GM18526 (cell line): ENCODE measurements around the gene SSC5D.

Experiments used
- POLR2A ChIP-seq: IDR thresholded peaks from 3 replicates; pipeline ENCODE4 v1.6.1; 2011; ENCODE audit not compliant: insufficient read length; ENCODE audit errors: extremely low read depth

SSC5D gene

DNA sequence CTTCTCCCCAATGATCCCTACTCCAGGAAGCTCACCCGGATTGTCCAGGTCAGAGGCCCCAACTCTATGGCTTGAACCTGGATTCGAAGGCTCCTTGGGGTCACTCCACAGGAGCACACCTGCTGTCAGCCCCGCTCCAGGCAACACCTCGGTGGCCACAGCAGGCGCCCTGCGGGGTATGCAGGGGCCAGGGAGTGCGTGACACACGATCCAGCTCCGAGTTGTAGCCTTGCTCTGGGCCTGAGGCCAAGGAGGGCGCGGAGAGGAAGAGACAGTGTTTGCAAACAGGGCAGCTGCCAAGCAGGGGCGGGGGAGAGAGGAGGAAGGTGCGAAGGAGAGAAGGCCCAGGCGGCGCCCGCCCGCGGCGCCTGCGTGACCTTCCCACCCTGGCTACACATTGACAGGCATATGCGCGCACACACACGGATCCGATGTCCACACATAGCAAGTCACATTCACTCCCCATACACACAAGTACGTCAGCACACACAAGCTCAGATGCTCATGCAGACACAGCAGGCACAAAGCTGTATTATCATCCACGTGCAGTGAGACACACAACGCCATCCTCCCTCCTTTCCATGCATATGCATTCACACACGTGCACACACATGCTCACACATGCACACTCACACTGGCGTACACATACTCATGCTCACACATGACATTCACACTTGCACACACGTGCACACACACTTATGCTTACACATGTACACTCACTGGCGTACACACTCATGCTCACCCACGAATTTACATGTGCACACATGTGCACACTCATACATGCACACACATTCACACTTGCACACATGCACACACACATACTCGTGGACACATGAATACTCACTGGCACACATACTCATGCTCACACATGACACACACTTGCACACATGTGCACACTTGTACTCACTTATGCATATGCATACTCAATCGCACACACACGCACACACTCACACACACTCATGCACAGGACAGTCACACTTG lies 38.3 kb downstream of the SSC5D start:
- no peak for TF ChIP-seq POLR2A

DNA sequence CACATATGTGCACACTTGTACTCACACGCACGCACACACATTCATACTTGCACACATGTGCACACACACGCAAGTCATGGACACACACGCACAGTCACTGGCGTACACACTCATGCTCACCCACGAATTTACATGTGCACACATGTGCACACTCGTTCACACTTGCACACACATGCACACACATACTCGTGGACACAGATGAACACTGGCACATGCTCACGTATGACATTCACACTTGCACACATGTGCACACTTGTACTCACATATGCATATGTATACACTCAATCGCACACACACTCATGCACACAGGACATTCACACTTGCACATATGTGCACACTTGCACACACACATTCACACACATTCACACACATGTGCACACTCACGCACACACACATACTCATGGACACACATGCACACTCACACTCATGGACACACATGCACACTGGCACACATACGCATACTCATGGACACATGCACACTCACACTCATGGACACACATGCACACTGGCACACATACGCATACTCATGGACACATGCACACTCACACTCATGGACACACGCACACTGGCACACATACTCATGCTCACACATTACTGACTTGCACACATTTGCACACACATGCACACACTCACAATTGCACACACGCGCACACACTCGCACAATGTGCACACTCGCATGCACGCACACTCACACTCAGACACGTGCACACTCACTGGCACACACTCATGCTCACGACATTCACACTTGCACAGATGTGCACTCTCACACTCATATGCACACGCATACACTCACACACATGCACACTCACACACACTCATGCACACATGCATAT lies 39.2 kb downstream of the SSC5D start:
- no peak for TF ChIP-seq POLR2A

DNA sequence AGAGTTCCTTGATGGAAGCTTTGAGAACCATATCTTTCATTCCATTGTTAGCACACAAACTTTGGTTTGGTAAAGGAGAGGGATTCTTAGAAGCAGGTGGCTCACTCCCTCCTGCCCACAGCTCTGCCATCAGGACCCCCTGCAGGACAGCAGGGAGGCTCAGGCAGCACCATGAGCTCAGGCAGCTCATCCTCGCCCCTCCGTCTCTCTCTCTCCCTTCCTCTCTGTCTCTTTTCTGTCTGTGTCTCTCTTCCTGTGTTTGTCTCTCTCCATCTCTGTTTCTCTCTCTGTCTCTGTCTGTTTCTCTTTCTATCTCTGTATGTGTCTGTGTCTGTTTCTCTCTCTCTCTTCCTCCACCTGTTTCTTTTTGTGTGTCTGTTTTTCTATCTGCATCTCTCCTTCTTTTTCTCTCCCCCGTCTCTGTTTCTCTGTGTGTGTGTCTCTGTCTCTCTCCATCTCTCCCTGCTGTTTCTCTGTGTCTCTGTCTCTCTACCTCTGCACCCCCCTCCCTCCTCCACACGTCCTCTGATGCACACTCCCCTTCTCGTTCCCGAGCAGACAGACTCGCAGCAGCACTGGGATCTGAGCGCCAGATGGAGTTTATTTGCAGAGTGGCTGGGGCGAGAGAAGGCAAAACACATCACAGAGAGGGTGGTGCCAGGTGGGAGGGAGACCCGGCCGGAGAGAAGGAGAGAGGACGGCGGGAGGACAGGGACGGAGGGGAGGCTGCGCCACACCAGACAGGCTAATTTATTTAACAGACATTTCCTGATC lies 40.0 kb downstream of the SSC5D start:
- no peak for TF ChIP-seq POLR2A

DNA sequence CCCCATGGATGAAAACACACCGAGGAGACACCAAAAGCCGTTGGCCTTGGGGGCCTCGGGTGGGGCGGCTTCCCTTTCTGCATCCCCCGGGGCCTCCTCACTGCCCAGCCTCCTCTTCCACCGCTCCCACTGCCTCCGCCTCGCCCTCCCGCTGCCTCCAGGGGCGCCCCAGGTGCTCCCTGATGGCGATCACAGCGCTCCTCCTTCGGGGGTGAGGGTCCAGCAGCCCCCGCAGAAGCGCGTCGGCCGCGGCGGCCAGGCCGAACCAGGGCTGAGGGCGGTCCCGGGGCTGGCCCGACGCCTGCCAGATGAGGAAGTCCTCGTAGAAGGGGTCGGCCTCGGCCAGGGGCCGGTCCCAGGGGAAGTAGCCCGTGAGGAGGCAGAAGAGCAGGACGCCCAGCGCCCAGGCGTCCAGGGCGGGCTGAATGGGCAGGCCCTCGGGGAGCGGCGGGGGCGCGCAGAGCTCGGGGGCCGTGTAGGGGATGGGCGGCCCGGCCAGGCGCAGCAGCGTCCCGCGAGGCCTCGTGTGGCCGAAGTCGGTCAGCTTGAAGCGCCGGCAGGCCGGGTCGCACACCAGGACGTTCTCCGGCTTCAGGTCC lies 41.5 kb downstream of the SSC5D start:
- TF ChIP-seq POLR2A = no peak

DNA sequence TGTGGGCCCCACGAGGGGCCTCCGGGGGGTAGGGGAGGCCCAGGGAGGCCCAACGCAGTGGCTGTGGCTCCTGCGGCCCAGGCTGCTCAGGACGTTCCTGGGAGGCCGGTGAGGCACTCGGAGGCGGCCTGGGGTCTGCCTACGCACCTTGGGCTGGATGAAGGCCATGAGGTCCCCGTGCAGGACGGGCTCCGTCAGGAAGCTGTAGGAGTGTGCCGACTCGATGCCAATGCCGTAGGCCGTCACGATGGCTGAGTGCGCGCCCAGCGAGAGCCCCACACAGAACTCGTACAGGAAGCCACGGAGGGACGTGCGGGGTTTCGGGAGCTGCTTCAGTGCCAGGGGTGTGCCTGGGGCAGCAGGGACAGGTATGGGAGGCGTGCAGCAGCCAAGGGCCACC lies 42.8 kb downstream of the SSC5D start:
- TF ChIP-seq POLR2A = no peak

DNA sequence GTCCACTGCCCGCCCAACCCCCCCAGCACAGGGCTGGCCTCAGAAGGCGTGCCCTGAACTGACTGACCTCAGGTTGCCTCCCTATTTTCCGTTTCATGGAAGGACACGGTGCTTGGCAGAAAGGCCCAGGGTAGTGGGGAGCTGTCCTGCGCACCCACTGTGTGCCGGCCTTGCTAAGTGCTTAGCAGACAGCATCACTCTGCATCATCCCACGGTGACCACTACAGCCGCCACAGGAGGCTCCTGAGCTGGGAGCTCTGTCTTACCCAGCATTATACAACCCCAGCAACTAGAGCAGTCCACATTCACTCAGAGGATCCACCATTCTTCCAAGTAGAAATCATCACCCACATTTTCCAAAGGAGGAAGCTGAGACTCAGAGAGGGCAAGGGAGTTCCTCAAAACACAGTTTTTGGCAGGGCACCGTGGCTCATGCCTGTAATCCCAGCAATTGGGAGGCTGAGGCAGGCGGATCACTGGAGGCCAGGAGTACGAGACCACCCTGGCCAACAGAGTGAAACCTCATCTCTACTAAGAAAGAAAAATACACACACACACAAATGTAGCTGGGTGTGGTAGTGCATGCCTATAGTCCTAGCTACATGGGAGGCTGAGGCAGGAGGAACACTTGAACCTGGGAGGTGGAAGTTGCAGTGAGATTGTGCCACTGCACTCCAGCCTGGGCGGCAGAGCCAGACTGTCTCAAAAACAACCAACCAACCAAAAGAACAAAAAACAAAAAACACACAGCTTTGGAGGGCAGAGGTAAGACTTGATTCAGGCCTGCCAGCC lies 47.1 kb downstream of the SSC5D start:
- TF ChIP-seq POLR2A = no peak

DNA sequence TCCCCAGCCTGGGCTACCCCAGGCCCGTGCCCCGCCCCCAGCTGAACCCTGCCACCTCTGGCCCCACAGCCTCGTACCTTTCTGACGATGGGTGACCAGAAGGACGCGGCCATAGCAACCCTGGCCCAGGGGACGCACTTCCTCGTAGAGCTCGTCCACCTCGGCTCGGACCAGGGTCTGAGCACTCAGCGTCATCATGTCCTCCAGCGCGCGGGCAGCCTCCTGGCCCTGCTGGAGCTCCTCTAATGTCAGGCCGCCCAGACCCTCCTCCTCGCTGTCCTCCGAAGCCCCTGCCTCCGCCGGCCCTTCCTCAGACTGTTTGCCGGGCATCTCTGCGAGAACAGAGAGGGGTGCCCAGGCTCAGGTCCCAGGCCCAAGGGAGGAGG lies 47.7 kb downstream of the SSC5D start:
- no peak for TF ChIP-seq POLR2A

DNA sequence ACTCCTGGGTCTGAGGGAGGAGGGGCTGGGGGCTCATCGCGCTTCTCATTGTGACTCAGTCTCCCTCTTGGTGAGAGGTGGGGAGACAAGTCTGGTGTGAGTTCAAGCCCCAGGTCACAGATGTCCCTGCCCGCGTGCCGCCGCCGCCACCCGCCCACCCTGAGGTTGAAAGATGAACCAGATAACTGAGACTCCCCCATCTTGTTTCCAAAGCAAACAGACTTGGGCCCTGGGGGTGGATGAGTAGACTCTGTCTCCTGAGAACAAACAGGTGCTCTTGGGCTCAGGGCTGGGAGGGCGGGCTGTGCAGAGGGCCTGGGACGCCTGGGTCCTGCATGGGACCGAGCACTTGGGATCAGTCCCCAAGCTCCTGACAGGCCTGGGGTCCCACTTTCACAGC lies 48.1 kb downstream of the SSC5D start:
- TF ChIP-seq POLR2A = no peak

DNA sequence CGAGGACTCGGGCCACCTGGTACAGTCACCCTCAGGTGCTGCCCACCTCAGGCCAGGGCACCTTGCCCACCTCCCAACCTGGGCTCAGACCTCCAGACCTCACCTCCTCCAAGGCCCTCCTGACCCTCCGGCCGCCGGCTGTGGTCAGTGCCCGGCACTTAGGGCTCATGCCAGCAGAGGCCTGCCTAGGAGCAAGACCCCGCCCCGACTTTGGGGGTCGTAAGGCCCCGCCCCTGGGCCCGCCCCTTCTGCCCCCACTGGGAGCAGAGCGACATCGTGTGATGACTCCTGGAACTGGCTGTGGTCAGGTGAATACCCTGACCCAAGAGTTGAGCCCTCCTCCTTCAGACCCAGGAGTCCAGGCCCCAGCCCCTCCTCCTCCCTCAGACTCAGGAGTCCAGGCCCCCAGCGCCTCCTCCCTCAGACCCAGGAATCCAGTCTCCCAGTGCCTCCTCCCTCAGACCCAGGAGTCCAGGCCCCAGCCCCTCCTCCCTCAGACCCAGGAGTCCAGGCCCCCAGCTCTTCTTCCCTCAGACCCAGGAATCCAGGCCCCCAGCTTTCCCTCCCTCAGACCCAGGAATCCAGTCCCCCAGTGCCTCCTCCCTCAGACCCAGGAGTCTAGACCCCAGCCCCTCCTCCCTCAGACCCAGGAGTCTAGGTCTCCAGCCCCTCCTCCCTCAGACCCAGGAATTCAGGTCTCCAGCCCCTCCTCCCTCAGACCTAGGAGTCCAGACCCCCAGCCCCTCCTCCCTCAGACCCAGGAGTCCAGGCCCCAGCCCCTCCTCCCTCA lies 48.9 kb downstream of the SSC5D start, which contains the start of gene SBK2:
SBK2 (minus strand) TSS at position 183 of the 790 bp plus-strand sequence. CDS start 839 bp downstream, outside the sequence.
- no peak for TF ChIP-seq POLR2A

DNA sequence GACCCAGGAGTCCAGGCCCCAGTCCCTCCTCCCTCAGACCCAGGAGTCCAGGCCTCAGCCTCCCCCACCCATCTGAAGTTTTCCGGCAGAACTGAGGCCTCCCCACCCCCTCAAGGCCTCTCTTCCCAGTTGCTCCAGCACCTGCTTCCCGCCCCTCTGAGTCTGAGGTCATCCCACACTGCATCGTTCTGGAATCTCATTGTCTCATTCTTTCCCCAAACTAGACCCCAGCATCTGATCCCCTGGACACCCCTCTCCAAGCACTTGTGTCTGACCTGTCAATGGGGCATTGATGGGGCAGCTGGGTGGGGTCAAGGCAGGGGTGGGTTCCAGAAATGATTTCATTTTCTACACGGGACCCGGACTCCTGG lies 49.5 kb downstream of the SSC5D start:
- TF ChIP-seq POLR2A = no peak

DNA sequence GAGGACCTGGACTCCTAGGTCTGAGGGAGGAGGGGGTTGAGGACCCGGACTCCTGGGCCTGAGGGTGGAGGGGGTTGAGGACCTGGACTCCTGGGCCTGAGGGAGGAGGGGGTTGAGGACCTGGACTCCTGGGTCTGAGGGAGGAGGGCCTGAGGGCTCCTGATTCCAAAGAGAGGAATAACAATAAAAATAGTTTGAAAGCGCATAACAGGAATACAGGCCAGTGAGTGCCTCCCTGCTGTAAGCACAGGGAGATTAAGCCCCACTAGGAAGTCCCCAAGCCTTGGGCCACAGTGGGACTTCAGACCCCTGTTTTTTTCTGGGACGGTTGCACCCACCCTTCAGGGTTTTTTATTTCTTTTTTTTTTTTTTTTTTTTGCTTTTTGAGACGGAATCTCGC lies 49.9 kb downstream of the SSC5D start:
- TF ChIP-seq POLR2A = no peak

DNA sequence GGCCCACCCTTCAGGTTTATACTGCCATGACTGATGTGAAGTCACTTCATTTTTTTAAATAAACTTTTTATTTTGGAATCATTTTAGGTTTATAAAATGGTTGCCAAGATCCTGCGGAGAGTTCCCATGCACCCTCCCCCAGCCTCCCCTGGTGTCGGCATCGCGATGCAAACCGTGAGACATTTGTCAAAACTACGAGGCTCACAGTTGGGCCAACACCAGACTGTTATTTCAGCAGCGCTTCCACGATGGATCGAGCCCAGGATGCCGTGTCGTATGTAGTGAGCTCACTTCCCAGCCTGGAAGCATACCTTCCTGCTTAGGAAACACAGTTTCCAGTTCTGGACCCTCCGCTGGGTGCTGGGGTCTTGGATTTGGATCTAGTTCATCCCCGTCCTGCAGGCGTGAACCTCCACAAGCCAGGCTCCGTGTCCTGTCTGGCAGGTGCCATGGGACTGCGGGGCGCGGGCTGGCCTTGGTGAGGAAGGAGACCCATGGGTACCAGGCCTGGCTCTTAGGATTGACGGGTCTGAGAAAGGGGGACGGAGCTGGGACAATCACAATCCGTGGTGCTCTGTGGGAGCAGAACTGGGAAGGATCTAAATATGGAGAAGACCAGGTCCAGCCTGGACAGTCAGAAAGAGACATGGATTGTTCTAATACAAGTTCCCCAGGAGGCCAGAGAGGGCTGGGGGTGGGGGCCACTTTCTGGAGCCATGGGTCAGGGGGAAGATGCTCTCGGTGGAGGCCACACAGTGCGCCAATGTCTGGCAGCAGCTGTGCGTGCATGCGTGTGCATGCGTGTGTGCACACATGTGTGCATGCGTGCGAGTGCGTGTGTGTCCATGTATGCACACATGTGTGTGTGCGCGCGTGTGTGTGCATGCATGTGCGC lies 51.1 kb downstream of the SSC5D start:
- no peak for TF ChIP-seq POLR2A
